Cerebellar nuclear complex (tissue), 1 donor: ENCODE results near the gene DUSP3.

Experiments used
- DNase-seq, 2 experiments: peaks; one replicate each; lab custom pipeline; 2025; lab: John Stamatoyannopoulos, UW

The DUSP3 gene

GRCh38 chr17:43768382-43768781 is 10.4 kb downstream of the DUSP3 start:
- DNase-seq, result no peak

GRCh38 chr17:43767713-43768059 is 11.1 kb downstream of the DUSP3 start:
- DNase-seq, result no peak

GRCh38 chr17:43767053-43767712 is 11.6 kb downstream of the DUSP3 start:
- DNase-seq, result no peak

GRCh38 chr17:43766413-43767052 is 12.2 kb downstream of the DUSP3 start:
- peak in 1 of 2 experiments; percentile 26 for DNase-seq

- peak; percentile 35 to 89 for DNase-seq
These were observed 18.4 kb downstream of the DUSP3 start for GRCh38 chr17:43760254-43760852.

GRCh38 chr17:43759836-43760235 is 18.9 kb downstream of the DUSP3 start:
- DNase-seq, result no peak

- no peak for DNase-seq
These were observed 20.1 kb downstream of the DUSP3 start, which contains the start of gene SOST for GRCh38 chr17:43758497-43759174. SOST (minus strand) TSS chr17:43758791; CDS start chr17:43758741, 50 bp downstream.

GRCh38 chr17:43758086-43758485 is 20.7 kb downstream of the DUSP3 start:
- no peak for DNase-seq

GRCh38 chr17:43757171-43757660 is 21.6 kb downstream of the DUSP3 start:
- no peak for DNase-seq

GRCh38 chr17:43756201-43756600 is 22.6 kb downstream of the DUSP3 start:
- DNase-seq, result no peak

GRCh38 chr17:43755389-43755875 is 23.3 kb downstream of the DUSP3 start:
- no peak for DNase-seq

- DNase-seq, result no peak
These were observed 23.8 kb downstream of the DUSP3 start for GRCh38 chr17:43754947-43755346.

- no peak for DNase-seq
These were observed 25.2 kb downstream of the DUSP3 start for GRCh38 chr17:43753493-43754129.

GRCh38 chr17:43750153-43750552 is 28.6 kb downstream of the DUSP3 start:
- DNase-seq, result no peak

GRCh38 chr17:43745541-43745940 is 33.2 kb downstream of the DUSP3 start:
- no peak for DNase-seq

GRCh38 chr17:43741636-43742035 is 37.1 kb downstream of the DUSP3 start:
- DNase-seq, result no peak

- no peak for DNase-seq
These were observed 38.2 kb downstream of the DUSP3 start for GRCh38 chr17:43740541-43740940.

GRCh38 chr17:43737722-43738121 is 41.1 kb downstream of the DUSP3 start:
- DNase-seq, result no peak

GRCh38 chr17:43736389-43736788 is 42.4 kb downstream of the DUSP3 start:
- DNase-seq, result no peak

- DNase-seq, result no peak
These were observed 44.4 kb downstream of the DUSP3 start for GRCh38 chr17:43734376-43734775.

GRCh38 chr17:43733956-43734355 is 44.8 kb downstream of the DUSP3 start:
- DNase-seq, result no peak

GRCh38 chr17:43732958-43733357 is 45.8 kb downstream of the DUSP3 start:
- DNase-seq, result no peak
